Measurements from ENCODE around the gene KRT13.

KRT13 gene

DNA sequence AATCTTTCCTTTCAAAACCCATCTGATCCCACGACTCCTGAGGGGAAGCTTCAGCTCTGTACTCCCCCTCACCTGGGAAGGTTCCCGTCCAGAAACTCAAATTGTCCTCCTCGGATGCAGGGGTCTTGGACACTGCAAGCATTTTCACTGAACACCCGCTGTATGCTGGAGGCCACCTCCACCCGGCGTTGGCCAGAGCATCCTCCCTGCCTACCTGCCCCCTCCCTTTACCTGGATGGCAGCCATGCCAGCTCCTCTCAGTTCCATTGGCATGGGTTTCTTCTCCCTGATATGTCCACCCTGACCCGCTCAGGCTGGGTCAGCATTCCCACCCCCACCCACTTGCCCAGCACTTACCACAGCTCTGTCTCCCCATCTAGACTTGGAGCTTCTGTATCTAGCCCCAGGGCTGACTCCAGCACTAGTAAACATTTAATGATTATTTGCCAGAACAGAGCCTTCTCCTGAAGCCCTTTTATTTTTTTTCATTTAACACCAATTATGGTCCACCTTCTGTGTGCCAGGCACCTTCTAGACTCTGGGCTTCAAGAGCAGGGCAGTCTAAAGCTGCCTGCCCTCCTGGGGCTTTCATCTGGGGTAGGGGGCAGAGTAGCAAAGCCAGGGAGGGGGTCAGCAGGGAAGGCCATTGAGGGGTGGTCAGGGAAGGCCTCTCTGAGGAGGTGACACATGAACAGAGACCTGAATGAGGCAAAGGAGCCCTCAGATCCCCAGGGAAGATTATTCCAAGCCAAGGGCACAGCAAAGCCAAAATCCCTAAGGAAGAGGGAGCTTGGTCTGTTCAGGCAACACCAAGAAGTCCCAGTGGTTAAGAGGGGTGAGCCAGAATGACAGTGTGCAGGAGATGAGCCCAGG is 31.6 kb upstream of the KRT13 start:
- no peak for DNase-seq

GRCh38 chr17:41535764-41536481 is 30.5 kb upstream of the KRT13 start:
- no peak for DNase-seq

DNA sequence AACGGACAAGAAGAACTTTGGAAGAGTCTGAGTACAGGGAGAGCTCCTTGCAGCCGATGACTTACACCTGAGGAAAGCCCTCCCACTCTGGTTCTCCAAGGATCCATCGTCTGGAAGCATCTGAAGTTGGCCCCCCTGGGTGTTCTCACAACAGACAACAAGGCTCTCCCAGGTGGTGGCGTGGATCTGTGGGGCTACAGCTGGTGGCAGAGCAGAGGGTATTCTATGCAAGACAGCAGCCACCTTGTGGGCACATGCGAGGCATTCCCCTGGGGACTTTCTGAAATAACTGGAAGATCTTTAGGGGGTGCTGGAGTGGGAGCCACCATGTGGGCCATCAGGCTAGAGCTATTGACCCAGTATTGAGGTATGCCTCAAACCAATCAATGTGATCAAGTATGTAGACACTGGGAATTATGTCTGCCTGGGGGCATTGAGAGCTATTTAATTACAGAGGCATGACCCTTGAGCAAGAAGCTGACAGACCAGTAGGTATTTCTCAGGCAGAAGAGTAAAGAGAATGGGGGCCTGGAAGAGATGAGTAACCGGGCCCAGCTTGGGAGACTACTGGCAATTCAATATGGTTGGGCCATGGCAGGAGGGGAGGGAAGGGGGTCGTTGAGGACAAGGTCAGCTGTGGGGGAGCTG is 29.6 kb upstream of the KRT13 start:
- no peak for DNase-seq

DNA sequence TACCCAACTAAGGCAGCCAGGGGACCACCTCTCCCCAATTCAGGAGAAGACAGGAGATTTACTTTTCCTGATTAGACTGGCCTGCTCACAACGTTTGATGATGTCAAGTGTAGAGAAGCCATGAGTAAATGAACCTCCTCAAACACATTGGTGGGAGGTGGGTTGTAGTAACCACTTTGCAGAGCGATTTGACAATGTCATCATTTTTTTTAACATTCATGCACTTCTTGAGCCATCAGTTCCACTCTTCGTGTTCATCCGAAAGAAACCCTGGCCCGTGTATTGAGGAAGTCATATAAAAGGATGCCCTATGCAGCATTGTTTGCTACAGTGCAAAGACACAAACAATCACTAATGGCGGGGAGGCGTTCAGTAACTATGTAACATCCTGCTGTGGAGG is 28.2 kb upstream of the KRT13 start:
- no peak for DNase-seq

DNA sequence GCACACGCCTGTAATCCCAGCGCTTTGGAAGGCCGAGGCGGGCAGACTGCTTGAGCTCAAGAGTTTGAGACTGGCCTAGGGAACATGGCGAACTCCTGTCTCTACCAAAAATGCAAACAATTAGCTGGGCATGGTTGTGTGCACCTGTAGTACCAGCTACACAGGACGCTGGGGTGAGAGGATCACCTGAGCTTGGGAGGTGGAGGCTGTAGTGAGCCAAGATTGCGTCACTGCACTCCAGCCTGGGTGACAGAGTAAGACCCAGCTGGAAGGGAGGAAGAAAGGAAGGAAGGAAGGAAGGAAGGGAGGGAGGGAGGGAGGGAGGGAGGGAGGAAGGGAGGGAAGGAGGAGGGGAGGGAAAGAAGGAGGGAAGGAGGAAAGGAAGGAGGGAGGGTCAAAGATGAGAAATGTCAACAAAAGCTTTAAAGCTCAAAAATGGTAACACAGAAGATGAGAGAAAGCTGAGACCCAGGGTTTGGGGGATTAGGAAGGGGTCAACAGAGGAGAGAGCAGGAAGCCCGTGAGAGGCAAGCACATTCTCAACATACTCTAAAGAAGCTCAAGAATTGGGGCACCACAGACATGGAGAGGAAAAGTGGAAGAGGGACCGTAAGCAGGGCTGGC is 27.6 kb upstream of the KRT13 start:
- DNase-seq: no peak

- DNase-seq: no peak
Measured at GRCh38 chr17:41531993-41532392, 26.6 kb upstream of the KRT13 start.

DNA sequence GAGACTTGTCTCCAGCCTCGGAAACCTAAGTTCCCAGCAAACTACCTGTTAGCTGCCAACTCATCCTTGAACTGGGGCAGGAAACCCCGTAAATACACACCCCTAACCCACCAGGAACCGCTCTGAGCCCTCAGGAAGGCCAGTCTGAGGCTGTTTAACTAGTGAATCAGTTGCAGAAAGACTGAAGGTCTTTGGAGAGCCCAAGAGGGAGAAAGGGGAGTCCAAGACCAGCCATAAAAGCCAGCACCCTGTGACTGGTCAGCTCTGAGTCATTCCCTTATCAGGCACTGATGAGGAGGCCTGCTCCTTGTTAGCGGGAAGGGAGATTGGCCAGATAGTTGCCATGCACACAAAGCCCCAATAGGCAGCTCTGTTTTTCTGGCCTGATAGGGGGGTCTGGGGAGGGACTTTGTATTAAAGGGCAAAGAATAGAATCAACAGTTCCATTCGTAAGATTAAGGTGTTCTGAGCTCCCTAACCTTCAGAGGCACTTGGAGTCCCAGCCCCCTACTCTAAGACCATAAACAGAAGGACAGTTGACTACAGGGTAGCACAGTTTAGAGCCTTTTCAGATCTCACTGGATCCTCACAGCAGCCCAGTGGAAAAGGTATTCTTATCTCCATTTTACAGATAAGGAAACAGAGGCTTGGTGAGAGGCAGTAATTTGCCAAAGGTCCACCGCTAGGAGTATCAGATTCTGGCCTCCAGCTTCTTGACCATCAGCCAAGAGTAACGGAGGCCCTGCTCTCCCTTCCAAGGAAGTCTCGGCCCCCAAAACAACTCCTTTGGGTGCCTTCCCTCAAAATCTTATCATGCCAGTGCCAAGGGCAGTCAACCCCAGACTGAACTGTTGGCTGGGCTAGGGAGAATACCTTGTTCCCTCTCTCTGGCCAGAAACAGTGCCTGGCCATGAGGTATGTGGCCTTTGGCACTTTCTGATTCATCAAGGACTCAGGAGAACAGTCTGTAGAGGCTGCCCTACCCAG is 24.9 kb upstream of the KRT13 start:
- DNase-seq: no peak

- DNase-seq: no peak
Measured at GRCh38 chr17:41529491-41529915, 24.1 kb upstream of the KRT13 start.

DNA sequence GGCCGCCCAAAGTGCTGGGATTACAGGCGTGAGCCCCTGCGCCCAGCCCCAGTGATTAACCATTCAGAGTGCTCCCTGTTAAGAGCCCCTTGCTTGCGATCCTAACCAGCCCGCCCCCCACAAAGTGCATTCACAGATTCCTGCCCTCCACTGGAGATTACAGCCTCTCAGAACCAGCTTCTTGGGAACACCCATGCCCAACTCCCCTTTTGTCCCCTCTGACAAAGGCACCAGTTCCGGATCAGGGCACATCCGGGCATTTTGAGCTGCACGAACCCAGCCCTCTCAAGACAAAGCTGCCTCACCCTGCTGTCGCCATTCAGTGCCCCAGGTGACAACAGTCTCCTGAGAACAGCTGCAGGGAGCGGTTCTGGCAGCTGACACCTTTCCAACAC is 23.5 kb upstream of the KRT13 start:
- DNase-seq: no peak

GRCh38 chr17:41527063-41528023 is 21.9 kb upstream of the KRT13 start:
- DNase-seq: no peak

DNA sequence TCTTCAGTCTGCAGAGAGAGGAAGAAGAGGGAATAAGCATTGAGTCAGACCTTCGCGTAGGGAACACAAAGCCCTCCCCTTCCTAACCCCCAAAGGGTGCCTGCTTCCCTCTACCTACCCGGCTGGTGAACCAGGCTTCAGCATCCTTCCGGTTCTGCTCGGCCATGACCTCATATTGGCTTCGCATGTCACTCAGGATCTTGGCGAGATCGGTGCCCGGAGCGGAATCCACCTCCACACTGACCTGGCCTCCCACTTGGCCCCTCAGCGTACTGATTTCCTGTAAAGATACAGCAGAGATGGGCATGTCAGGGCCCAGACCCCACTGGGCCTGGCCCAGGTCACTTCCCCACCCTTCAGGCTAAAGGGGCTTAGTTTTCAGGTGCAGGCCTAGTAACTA is 18.8 kb upstream of the KRT13 start:
- DNase-seq: no peak

DNA sequence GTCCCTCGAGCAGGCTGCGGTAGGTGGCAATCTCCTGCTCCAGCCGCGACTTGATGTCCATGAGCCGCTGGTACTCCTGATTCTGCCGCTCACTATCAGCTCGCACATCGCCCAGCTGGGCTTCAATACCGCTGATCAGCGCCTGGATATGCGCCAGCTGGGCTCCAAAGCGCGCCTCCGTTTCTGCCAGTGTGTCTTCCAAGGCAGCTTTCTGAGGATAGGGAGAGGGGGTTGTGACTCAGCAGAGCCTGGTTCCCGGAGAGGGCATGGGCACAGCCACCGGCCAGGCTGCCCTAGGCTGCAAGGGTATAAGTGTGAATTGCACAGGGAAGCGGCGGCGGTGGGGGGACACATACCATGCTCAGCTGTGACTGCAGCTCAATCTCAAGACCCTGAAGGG is 18.4 kb upstream of the KRT13 start:
- no peak for DNase-seq

DNA sequence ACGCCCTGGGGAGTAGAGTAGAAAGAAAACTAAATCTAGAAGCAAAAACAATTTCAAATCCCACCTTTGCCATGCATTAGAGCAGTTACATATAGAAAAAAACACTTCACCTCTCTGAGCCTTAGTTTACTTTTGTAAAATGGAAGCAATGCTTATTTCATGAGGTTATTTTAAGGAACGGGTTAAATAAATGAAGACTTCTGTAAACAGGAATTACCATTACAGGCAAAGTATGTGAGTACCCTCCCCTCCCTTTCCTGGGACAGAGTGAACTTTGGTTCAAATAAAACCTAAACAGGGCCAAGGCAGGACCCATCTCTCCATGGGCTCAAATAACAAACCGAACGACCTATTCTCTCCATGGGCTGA is 17.8 kb upstream of the KRT13 start:
- no peak for DNase-seq

DNA sequence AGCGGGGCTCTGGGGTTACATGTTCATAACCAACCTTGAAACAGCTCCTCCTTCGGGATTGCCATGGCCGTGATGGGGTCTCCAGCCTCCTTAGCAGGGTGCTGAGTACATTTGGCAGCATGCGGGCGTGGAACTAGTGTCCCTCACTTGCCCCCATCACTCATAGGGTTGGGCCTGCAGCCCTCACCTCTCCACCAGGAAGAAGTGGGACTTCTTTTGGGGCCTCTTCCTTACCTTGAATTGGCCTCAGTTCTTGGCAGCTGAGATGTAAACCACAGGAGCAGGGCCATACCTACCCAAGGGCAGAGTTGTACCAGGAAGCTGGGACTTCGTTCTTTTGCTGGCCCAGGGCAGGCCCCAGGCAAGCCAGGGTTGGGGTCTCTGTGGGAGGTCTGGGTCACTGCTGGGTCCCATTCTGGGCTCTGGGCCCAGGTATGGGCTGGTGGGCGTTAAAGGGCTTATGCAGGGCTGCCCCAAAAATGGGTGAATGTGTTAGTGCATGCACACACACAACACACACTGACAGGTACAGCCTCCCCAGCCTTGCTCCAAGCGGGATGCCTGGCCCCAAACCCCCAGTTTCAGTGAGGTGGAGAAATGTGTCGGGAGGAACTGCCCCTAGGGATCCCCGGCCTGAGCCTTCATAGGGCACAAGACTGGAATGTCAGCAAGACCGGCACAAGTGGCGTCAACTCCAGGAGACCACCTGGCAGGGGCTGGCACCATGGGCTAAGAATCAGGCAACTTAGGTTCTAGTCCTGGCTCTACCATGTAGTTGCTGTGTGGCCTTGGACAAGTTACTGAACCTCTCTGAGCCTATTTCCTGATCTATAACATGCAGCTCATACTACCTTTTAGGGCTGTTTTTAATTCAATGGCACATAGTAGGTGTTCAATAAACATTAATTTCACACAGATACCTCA is 17.2 kb upstream of the KRT13 start:
- DNase-seq: no peak

- no peak for DNase-seq
Measured at GRCh38 chr17:41521574-41522261, 16.3 kb upstream of the KRT13 start.

- no peak for DNase-seq
Measured at GRCh38 chr17:41520821-41521521, 15.6 kb upstream of the KRT13 start.

DNA sequence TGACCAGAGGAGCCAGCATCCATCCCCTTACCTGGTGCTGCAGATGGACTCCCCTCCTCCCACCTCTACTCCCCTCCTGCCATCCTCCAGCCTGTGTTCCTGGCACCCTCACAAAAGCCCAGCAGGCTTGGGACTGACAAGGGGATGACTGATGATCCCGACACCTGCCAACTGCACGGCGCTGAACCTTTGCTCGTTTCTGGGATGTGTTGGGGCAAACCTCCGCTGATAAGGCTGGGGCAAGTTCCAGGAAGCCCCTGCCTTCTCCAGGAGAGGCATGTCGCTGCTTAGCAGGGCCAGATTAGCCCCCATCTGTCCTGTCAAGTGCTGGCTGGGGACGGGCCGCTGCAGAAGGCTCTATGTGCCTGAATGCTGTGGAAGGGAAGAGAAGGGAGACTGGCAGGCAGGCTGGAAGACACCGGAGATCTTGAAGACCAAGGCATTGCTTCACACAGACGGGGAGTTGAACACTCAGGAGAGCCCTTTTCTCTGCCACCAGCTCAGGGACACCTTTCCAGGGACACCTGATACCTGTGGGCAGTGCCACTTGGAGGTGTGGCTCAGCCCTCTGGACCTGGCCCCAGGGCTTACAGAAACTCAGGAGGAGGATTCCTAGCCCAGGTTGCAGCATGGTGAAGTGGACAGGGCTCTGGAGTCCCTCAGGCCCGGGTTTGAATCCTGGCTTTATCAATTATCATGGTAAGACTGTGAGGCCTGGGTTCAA is 14.3 kb upstream of the KRT13 start:
- no peak for DNase-seq

Measured in right hindlimb (tissue), 1 donor.